HG03469 (cell line): ENCODE results near the gene LIPF.
"Not testable (repeated sequence)": the region's sequence is repeated elsewhere in the genome, so short reads cannot be mapped to it uniquely, and the experiment has no call there.

Experiments
- ATAC-seq: cut with Tn5 transposase; IDR thresholded peaks from one replicate; pipeline ENCODE4 v1.9.1; 2021; ENCODE audit warnings: mild to moderate bottlenecking, moderate library complexity, moderate number of reproducible peaks; ENCODE audit not compliant: unreplicated experiment

The LIPF gene

GRCh38 chr10:88664142-88664541, at the start of gene LIPF:
Gene LIPF (plus strand): TSS chr10:88664442. CDS start chr10:88667298, 2,856 bp downstream.
- ATAC-seq = no peak

- ATAC-seq = no peak
These were observed 47.8 kb upstream of the LIPF start for GRCh38 chr10:88616250-88616977.

- no peak for ATAC-seq
These were observed 46.4 kb upstream of the LIPF start for GRCh38 chr10:88617772-88618300.

- ATAC-seq = no peak
These were observed 45.7 kb upstream of the LIPF start for GRCh38 chr10:88618496-88618895.

GRCh38 chr10:88620441-88620840, 43.8 kb upstream of the LIPF start:
- no peak for ATAC-seq

- ATAC-seq = no peak
These were observed 40.4 kb upstream of the LIPF start for GRCh38 chr10:88623835-88624234.

- no peak for ATAC-seq
These were observed 39.4 kb upstream of the LIPF start for GRCh38 chr10:88624840-88625239.

- ATAC-seq = no peak
These were observed 24.1 kb upstream of the LIPF start for GRCh38 chr10:88640186-88640585.

GRCh38 chr10:88642209-88642608, 22.0 kb upstream of the LIPF start:
- no peak for ATAC-seq

GRCh38 chr10:88642963-88643362, 21.3 kb upstream of the LIPF start:
- no peak for ATAC-seq

- ATAC-seq = no peak
These were observed 17.1 kb upstream of the LIPF start for GRCh38 chr10:88647061-88647615.

- ATAC-seq = no peak
These were observed 13.1 kb upstream of the LIPF start for GRCh38 chr10:88651101-88651551.

- ATAC-seq = no peak
These were observed 11.6 kb upstream of the LIPF start for GRCh38 chr10:88652616-88653015.

- no peak for ATAC-seq
These were observed 6.3 kb upstream of the LIPF start for GRCh38 chr10:88657901-88658300.

- ATAC-seq = no peak
These were observed 4.3 kb upstream of the LIPF start for GRCh38 chr10:88659725-88660597.

GRCh38 chr10:88660598-88660884, 3.7 kb upstream of the LIPF start:
- ATAC-seq = no peak

GRCh38 chr10:88661018-88661417, 3.2 kb upstream of the LIPF start:
- ATAC-seq = no peak

- no peak for ATAC-seq
These were observed 2.7 kb upstream of the LIPF start for GRCh38 chr10:88661577-88661976.

- ATAC-seq = not testable (repeated sequence)
These were observed 1.1 kb upstream of the LIPF start for GRCh38 chr10:88663153-88663552.

GRCh38 chr10:88668465-88668864, 4.2 kb downstream of the LIPF start:
- no peak for ATAC-seq

GRCh38 chr10:88670497-88670896, 6.3 kb downstream of the LIPF start:
- no peak for ATAC-seq

GRCh38 chr10:88672041-88672440, 7.8 kb downstream of the LIPF start:
- no peak for ATAC-seq
